Measurements from ENCODE around the gene SMYD3.

DNA sequence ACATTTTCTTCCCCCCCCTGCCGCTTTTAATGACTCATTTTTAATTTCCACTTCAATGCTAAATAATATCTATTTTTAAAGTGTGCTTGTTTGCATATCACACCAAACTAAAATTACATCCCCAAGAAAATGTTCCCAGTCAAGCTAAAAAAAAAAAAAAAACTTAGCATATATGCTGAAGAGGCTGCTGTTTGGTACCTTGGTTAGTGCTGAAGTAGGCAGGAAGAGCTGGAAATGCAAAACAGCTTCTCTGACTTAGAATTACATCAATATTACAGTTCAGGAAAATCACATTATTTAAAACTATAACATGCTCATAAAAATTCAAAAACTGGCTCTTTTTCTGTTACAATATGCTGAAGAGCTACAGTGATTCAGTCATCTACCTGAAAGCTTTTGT is 372.3 kb downstream of the SMYD3 start:
- TF ChIP-seq CTCF (IDR thresholded peaks at IDR 0.05) (no peak), POLR2AphosphoS5 (IDR thresholded peaks at IDR 0.05; ENCODE audit: low read depth, low read length) (no peak)

Measured in Panc1 (cell line).